ENCODE data around the gene THRA.
A peak's percentile ranks its signal among the peaks of the same experiment; 100 is the strongest.
"Not testable (repeated sequence)": the region's sequence is repeated elsewhere in the genome, so short reads cannot be mapped to it uniquely, and the experiment has no call there.

Gene THRA

GRCh38 chr17:40113110-40113906 is 50.5 kb downstream of the THRA start:
- peak; percentile 96 for DNase-seq (ENCODE audit: low spot score)

GRCh38 chr17:40113907-40114245 is 51.1 kb downstream of the THRA start:
- no peak for DNase-seq (ENCODE audit: low spot score)

GRCh38 chr17:40115101-40115436 is 52.3 kb downstream of the THRA start:
- DNase-seq (ENCODE audit: low spot score) = no peak

- DNase-seq (ENCODE audit: low spot score) = peak; percentile 91
Measured at GRCh38 chr17:40121181-40122135, 58.7 kb downstream of the THRA start, which contains the start of gene MSL1. MSL1 (plus strand) TSS chr17:40121971; CDS start chr17:40122613, 642 bp downstream.

GRCh38 chr17:40122136-40122998 is 59.6 kb downstream of the THRA start:
- peak; percentile 78 for DNase-seq (ENCODE audit: low spot score)

GRCh38 chr17:40122999-40123810 is 60.4 kb downstream of the THRA start:
- DNase-seq (ENCODE audit: low spot score) = peak; percentile 51

GRCh38 chr17:40123811-40124114 is 61.0 kb downstream of the THRA start:
- DNase-seq (ENCODE audit: low spot score) = no peak

GRCh38 chr17:40124279-40125141 is 61.7 kb downstream of the THRA start:
- DNase-seq (ENCODE audit: low spot score) = no peak

- DNase-seq (ENCODE audit: low spot score) = no peak
Measured at GRCh38 chr17:40129498-40129897, 66.7 kb downstream of the THRA start.

GRCh38 chr17:40130352-40131042 is 67.7 kb downstream of the THRA start:
- no peak for DNase-seq (ENCODE audit: low spot score)

GRCh38 chr17:40134184-40134583 is 71.4 kb downstream of the THRA start:
- no peak for DNase-seq (ENCODE audit: low spot score)

GRCh38 chr17:40135817-40136216 is 73.1 kb downstream of the THRA start:
- no peak for DNase-seq (ENCODE audit: low spot score)

GRCh38 chr17:40139566-40140058 is 76.8 kb downstream of the THRA start:
- DNase-seq (ENCODE audit: low spot score) = peak; percentile 46

GRCh38 chr17:40143166-40143565 is 80.4 kb downstream of the THRA start:
- not testable (repeated sequence) for DNase-seq (ENCODE audit: low spot score)
